NCI-H460 (cell line): ENCODE results near the gene MRPS34. TPM values are rescaled to one million over a fixed set of nuclear protein-coding genes. Genes with fewer than 3 reads are reported as not detected.
"Not testable (repeated sequence)": the region's sequence is repeated elsewhere in the genome, so short reads cannot be mapped to it uniquely, and the experiment has no call there.

Experiments used
- DNase-seq: peaks from one replicate; pipeline ENCODE4 v3.0.0-alpha.2; 2016; ENCODE audit warnings: low read depth; ENCODE audit errors: extremely low read depth
- small RNA-seq, 2 experiments: library from RNA; depleted of rRNA; stranded (forward); fragments of <200 nt; gene quantifications; one replicate each; pipeline ENCODE3, GENCODE V24; 2014
- total RNA-seq: library from RNA; depleted of rRNA; stranded (reverse); fragments of >200 nt; shearing (Covaris generic); gene quantifications from 2 replicates; pipeline ENCODE4 v1.2.3, GENCODE V29; 2014; rRNA removed

Gene MRPS34
- total RNA-seq, 1 experiment from 2014 or later: 91.2 TPM

DNA sequence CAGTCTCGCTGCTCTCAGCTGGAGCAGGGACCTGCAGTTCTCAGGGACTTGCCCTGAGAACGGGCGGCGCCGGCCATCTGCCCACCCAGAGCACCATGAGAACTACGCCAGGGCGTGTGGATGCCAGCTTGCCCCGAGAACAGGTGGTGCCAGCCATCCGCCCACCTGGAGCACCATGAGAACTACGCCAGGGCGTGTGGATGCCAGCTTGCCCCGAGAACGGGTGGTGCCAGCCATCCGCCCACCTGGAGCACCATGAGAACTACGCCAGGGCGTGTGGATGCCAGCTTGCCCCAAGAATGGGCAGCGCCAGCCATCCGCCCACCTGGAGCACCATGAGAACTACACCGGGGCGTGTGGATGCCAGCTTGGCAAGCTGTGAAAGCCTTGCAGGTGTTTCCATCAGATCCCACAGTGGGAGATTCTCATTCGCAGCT, 40.4 kb downstream of the MRPS34 start:
- not testable (repeated sequence) for DNase-seq

DNA sequence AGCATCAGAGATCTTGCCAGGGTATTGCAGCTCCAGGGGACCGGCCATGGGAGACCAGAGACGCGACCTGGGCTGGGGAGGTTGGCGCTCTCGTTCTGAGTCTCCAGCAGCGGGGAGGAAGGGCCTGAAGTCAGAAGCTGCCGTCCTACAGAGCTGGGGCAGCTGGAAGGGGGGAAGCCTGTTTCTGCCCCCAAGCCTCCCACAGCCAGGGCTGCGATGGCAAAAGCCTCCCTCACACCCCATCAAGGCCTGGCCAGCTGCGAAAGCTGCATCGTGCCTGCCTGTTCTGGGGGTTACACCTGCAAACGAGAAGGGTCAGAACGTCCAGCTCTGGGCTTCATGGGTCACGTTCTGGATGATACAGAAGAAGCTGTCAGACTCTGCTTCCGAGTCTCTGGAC, 40.9 kb downstream of the MRPS34 start:
- DNase-seq: no peak

DNA sequence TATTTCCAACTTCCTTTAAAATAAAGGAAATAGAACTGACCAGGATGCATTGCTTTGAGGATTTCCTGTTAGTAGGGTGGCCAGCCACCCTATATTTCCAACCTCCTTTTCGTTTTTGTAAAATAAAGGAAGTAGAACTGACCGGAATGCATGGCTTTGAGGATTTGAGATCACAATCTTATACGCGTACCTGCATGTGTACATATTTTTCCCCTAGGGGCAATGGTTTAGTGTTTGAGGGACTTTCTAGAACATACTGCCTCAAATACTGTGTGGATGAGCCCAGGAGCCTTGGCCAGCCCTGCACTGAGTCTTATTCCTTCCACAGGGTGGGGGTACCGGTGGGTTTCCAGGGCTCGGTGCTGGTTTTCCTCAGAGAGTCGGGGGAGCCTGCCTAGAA, 41.3 kb downstream of the MRPS34 start:
- no peak for DNase-seq

DNA sequence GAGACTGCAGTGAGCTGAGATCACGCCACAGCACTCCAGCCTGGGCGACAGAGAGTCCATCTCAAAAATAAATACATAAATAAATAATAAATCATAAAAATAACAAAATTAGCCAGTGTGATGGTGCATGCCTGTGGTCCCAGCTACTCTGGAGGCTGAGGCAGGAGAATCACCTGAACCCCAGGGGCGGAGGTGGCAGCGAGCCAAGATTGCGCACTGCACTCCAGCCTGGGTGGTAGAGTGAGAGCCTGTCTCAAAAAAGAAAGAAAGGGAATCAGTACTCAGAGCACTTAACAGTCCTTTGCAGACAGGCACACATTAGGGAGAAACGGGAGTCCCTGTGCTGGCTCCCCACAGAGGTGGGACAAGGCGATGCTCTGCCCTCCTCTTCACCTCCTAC, 41.9 kb downstream of the MRPS34 start:
- no peak for DNase-seq

DNA sequence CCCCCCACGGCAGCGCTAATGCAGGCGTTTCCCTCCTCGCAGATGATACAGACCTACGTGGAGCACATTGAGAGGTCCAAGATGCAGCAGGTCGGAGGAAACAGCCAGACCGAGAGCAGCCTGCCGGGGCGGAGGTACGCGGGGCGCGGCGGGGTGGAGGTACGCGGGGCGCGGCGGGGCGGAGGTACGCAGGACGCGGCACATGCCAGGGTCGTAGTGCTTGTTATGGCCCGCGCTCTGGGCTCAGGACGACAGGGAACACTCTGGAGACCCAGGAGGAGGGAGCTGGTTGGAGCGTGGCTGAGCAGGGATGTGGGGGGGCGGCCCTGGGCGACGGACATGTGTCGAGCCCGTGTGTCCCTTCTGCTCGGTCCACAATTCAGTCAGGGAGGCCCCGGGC, 43.5 kb downstream of the MRPS34 start:
- no peak for DNase-seq

DNA sequence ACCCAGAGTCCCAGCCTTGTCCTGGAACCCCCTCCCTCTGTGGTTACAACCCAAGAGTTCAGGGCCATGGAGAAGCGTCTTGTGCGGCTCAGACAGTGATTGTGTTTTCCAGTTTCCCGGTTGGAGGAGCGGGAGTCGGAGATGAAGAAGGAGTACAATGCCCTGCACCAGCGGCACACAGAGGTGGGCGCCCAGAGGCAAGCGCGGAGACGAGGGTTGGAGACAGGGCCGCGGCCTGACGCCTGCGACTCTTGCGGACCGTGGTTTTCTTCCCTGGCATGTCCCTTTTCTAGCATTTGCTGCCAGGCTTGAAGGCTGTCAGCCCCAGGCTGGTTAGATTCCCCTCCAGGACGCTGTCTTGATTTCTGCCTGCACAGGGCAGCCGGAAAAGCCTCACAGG, 43.9 kb downstream of the MRPS34 start:
- no peak for DNase-seq

DNA sequence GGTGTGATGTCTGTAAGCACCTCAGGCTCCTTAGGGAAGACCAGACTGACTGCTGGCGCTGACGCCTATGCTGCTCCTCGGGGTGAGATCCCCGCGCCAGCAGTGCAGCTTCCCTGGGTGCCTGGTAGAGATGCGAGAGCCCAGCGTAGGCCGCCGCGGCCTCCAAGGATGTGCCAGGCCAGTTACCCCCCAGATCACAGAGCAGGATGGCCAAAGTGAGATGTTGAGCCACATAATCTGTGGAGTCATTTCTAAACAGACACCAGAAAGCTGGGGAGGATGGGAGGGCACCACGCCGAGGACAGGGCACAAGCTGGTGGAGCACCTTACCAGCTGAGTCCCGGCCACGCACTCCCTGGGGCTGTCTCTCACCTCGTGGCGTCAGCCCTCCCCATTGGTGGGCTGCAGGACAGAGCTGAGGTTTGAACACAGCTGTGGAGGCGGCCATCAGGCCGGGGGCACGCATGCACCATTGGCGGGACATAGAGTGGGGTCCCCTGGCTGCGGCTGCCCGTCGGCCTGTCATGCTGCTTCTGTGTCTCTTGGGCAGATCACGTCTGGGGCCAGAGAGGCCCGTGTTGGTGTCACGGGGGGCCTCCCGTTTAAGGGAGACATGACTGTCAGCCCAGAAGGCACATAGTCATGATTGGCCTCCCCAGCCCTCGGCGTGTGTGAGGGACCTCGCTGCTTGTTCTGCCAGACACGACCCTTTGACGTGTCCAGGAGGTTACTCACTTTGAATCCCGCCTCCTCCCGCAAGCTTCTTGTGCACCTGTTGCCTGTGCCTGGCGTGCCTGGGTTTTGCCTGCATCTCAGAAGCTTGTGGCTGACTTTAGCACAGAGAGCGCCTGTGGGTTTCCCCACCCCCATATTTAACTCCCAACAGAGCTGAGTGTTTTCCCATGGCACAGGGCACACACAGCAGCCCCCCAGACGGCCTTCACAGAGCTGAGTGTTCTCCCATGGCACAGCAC, 45.0 kb downstream of the MRPS34 start:
- DNase-seq: no peak

DNA sequence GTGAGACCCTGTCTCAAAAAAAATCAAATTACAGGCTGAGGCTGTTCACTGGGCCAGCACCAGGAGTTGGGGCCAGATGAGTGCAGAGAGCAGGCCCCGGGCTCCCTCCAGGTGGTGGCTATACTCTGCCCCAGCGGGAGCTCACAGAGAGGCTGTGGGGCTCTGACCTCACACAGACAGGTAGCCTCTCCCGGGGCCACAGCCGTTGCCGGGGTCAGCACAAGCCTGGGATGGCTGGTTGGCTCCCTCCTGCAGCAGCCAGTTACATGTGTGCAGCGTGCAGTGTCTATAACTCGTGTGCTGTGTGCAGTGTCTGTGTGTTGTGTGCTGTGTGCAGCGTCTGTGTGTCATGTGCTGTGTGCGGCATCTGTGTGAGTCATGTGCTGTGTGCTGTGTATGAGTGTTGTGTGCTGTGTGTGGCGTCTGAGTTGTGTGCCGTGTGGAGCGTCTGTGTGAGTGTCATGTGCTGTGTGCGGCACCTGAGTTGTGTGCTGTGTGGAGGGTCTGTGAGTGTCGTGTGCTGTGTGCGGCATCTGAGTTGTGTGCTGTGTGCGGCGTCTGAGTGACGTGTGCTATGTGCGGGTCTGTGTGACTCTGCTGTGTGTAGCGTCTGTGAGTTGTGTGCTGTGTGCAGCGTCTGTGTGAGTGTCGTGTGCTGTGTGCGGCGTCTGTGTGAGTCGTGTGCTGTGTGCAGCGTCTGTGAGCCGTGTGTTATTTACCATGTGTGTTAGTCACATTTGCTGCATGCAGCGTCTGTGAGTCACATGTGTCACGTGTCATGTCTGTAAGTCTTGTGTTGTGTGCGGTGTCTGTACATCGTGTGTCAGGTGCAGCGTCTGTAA, 46.1 kb downstream of the MRPS34 start:
- DNase-seq: no peak

DNA sequence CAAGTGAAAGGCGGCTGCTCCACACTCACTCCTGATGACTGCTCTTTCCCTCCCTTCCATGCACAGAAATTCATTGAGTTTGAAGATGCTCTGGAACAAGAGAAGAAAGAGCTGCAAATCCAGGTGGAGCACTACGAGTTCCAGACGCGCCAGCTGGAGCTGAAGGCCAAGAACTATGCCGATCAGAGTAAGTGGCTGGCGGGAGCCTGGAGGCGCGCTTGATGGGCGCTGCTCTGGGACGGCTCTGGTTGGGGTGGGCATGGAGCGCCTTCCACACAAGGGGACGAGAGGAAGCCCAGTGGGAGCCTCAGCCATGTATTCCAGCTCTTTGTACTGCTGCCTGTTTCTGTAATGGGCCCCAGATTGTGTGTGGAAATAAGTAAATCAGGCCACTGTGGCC, 48.4 kb downstream of the MRPS34 start:
- no peak for DNase-seq

DNA sequence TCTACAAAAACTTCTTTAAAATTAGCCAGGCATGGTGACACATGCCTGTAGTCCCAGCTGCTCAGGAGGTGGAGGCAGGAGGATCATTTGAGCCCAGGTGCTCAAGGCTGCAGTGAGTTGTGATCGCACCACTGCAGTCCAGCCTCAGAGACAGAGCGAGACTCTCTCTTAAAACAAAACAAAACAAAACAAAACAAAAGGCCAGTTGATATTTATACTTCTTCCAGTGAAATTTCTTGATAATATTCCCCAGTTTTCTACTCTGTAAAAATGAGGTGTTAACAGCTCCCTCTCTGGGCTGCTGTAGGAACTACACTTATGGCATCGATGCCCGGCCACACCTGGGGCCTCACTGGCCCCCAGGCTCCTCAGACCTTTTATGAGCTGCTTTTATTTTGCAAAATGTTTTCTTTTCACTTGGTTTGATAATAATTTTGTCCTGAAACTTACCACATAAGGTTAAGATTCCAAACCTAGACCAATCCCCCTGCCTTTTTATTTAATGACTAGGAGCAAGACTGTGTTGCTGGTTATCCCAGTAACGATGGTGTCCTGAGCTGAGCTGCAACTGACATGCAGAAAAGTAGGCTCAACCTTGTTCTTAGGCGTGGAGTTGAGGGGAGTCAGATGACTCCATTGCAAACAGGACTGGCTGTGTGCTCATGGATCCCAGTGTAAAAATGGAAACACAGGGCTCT, 49.3 kb downstream of the MRPS34 start:
- DNase-seq: peak; percentile 57

Small RNAs within 50 kb of the gene (small RNA-seq; reads per million reads assigned to genes)
- gene MIR3177: 0 to 0.06 reads per million in 2 experiments

Other genes starting within 250 kb of the MRPS34 start
- not detected in 2 replicates for gene TMEM204, start 239.5 kb downstream of the MRPS34 start, total RNA-seq
- gene IFT140, start 161.1 kb downstream of the MRPS34 start, total RNA-seq: 8.5 and 14.4 TPM in 2 replicates
- 8.3 and 9.1 TPM in 2 replicates for gene CRAMP1, start 160.8 kb downstream of the MRPS34 start, total RNA-seq
- gene JPT2, start 94.9 kb downstream of the MRPS34 start, total RNA-seq: 41.6 and 44.8 TPM in 2 replicates
- gene MAPK8IP3, start 66.9 kb downstream of the MRPS34 start, total RNA-seq: 18.1 and 23.0 TPM in 2 replicates
- 42.0 and 53.3 TPM in 2 replicates for gene NME3, start 1.6 kb downstream of the MRPS34 start, total RNA-seq
- gene EME2, start 324 bp downstream of the MRPS34 start, total RNA-seq: 6.0 and 6.9 TPM in 2 replicates
- gene SPSB3, start 9.4 kb upstream of the MRPS34 start, total RNA-seq: 19.7 and 21.0 TPM in 2 replicates
- 50.2 and 59.3 TPM in 2 replicates for gene NUBP2, start 9.8 kb upstream of the MRPS34 start, total RNA-seq
- gene IGFALS, start 20.6 kb upstream of the MRPS34 start, total RNA-seq: not detected in 2 replicates
- gene HAGH, start 53.7 kb upstream of the MRPS34 start, total RNA-seq: 63.2 and 73.9 TPM in 2 replicates
- 29.2 and 33.0 TPM in 2 replicates for gene FAHD1, start 54.1 kb upstream of the MRPS34 start, total RNA-seq
- 0.97 and 2.5 TPM in 2 replicates for gene MEIOB, start 99.0 kb upstream of the MRPS34 start, total RNA-seq
- gene HS3ST6, start 145.3 kb upstream of the MRPS34 start, total RNA-seq: 0.97 and 1.2 TPM in 2 replicates
- 5.8 and 7.4 TPM in 2 replicates for gene MSRB1, start 170.1 kb upstream of the MRPS34 start, total RNA-seq
- not detected in 2 replicates for gene RPL3L, start 181.6 kb upstream of the MRPS34 start, total RNA-seq
- gene NDUFB10, start 186.4 kb upstream of the MRPS34 start, total RNA-seq: 206 and 240 TPM in 2 replicates
- 5,880 and 6,554 TPM in 2 replicates for gene RPS2, start 191.7 kb upstream of the MRPS34 start, total RNA-seq
- gene RNF151, start 193.7 kb upstream of the MRPS34 start, total RNA-seq: not detected in 2 replicates
- 32.0 and 34.1 TPM in 2 replicates for gene TBL3, start 198.9 kb upstream of the MRPS34 start, total RNA-seq
- 0.84 TPM in 1 of 2 replicates, not detected in the other for gene NOXO1, start 208.3 kb upstream of the MRPS34 start, total RNA-seq
- gene GFER, start 211.1 kb upstream of the MRPS34 start, total RNA-seq: 26.1 and 30.8 TPM in 2 replicates
- 4.0 and 4.5 TPM in 2 replicates for gene SYNGR3, start 216.8 kb upstream of the MRPS34 start, total RNA-seq
- 35.1 and 37.1 TPM in 2 replicates for gene ZNF598, start 236.7 kb upstream of the MRPS34 start, total RNA-seq
- gene NPW, start 246.7 kb upstream of the MRPS34 start, total RNA-seq: 3.4 and 4.8 TPM in 2 replicates